Stimulated activated CD4-positive, alpha-beta T cell treated with anti-CD3 and anti-CD28 coated beads, Interleukin-4, amount 100 ng/mL, for 4 hours (primary cell): ENCODE measurements around the gene RHBDF2.
"Not testable (repeated sequence)": the region's sequence is repeated elsewhere in the genome, so short reads cannot be mapped to it uniquely, and the experiment has no call there.

Experiments
- DNase-seq, 2 experiments: peaks; one replicate each; pipeline ENCODE4 v3.0.0-alpha.2; 2020

Gene RHBDF2

GRCh38 chr17:76523084-76524037, 22.1 kb upstream of the RHBDF2 start:
- peak; percentile 70 to 78 for DNase-seq

DNA sequence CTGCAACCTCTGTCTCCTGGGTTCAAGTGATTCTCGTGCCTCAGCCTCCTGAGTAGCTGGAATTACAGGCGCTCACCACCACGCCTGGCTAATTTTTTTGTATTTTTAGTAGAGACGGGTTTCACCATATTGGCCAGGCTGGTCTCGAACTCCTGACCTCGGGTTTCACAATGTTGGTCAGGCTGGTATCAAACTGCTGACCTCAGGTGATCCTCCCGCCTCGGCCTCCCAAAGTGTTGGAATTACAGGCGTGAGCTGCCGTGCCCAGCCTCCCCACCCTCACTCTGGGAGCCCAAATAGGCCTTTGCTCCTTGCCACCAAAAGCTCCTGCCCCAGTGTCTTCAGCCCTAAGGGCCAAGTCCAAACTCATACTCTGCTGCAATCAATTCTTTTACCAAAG, 20.5 kb upstream of the RHBDF2 start:
- DNase-seq = not testable (repeated sequence)

DNA sequence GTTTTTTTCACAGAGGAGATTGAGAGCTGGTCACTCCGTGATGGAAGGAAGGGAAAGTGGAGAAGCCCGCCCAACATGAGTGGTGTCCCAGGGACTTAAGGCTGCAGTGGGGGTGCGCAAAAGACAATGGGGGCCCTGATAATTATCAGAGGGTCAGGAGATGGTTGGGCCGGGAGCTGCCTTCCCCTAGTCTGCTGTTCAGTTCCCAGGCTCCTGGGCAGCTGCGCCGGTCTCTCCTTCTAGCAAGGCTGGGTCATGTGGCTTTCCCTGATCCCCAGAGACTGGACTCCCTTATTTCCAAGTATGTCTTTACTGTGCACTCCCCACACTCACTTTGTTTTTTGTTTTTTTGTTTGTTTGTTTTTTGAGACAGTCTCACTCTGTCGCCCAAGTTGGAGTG, 20.0 kb upstream of the RHBDF2 start:
- DNase-seq = no peak

- DNase-seq = no peak
These were observed 18.1 kb upstream of the RHBDF2 start for GRCh38 chr17:76519048-76519966.

DNA sequence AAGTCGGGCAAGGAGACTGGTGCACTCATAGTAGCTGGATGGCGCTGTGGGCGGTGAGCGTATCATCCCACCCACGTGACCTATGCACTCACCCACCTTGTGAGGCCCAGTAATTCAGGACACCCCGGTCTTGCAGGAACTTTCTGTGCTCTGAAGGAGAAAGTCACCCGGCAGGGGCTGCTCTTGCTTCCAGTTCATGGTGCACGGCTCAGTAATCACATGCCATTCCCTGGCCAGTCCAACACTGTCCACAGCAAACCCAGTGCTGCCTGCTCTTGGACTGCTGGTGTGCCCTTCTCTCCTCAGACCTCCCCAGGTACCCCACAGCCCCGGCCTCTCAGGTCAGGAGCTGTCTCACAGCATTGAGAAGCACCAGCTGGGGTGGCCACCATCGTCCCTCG, 16.4 kb upstream of the RHBDF2 start:
- no peak for DNase-seq

- peak; percentile 49 to 75 for DNase-seq
These were observed 14.2 kb upstream of the RHBDF2 start for GRCh38 chr17:76515274-76515949.

DNA sequence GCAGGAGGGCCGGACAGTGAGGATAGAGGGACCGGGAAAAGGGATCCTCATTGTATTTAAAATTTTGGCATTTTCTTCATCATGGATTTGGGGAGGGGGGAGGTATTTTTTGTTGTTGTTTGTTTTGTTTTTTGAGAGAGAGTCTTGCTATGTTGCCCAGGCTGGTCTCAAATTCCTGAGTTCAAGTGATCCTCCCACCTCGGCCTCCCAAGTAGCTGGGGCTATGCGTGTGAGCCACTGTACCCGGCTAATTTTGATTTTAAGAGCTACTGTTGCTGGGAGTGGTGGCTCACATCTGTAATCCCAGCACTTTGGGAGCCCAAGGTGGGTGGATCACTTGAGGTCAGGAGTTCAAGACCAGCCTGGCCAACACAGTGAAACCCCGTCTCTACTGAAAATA, 13.1 kb upstream of the RHBDF2 start:
- not testable (repeated sequence) for DNase-seq

- DNase-seq = no peak
These were observed 12.1 kb upstream of the RHBDF2 start for GRCh38 chr17:76513306-76513692.

GRCh38 chr17:76512366-76513305, 11.4 kb upstream of the RHBDF2 start:
- no peak for DNase-seq

- no peak for DNase-seq
These were observed 10.6 kb upstream of the RHBDF2 start for GRCh38 chr17:76511668-76512365.

DNA sequence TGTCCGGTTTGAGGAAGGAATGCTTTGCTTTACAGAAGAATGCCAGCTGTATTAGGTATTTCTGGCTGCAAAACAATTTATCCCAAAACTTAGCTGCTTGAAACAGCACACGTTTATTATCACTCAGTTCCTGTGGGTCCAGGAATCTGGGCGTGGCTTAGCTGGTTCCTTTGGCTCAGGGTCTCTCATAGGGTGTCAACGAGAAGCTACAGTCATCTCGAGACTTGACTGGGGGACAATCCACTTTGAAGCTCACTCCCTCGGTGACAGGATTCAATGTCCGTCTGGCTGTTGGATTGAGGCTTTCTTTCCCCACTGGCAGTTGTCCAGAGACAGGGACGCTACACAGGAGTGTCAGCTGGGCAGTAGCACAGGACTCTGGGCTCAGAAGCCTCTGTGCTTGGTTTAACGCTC, 9.6 kb upstream of the RHBDF2 start:
- DNase-seq = no peak

- DNase-seq = not testable (repeated sequence)
These were observed 7.3 kb upstream of the RHBDF2 start for GRCh38 chr17:76508472-76509063.

DNA sequence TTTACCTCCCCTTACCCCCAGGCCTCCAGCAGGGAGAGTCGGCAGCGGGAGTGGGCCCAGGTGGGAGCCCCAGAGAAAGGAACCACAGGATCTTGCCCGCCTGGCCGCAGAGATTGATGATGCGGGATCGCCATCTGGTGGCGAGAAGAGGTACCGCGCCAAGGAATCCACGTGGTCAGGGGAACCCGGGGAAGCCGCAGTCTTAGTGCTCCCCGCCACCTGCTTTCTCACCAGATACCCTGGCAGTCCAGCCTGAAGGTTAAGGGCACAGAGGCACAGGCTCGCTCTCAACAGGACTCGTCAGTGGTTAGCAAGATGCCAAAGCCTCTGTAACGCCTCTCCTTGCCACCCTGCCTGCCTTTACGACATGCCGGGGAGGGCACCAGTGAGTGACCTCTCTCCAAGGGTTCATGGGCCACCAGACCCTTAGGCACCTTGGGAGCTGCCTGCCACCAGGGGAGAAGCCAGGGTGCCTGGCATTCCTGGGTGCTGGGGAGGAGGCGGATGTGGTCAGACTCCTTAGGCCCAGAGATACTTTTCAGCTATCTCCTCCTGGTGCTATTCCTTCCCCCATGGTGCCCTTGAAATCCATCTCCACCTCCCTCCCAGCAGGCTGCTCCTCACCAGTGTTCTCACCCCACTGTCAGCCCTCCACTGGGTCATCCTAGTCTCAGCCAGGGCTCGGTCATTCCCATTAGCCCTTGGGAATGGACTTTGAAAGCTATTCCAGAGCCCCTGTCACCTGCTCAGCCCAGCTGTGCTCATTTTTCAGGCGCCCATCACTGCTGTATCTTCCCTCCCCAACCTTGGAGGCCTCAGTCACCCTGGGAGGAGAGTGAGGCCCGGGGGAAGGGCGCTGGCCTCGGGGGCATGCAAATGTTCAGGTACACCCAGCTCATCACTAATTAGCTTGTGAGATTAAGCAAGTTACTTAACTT, 5.5 kb upstream of the RHBDF2 start:
- DNase-seq = peak; percentile 84

- no peak for DNase-seq
These were observed 2.9 kb upstream of the RHBDF2 start for GRCh38 chr17:76504117-76504516.

- no peak for DNase-seq
These were observed 1.4 kb upstream of the RHBDF2 start for GRCh38 chr17:76502341-76503211.

GRCh38 chr17:76501827-76502307, 644 bp upstream of the RHBDF2 start:
- DNase-seq = no peak

- DNase-seq = no peak
These were observed 541 bp downstream of the RHBDF2 start for GRCh38 chr17:76500747-76501017.

GRCh38 chr17:76500074-76500746, 1.0 kb downstream of the RHBDF2 start:
- no peak for DNase-seq
